ENCODE measurements around the gene KCNK15. TPM values are rescaled to one million over a fixed set of nuclear protein-coding genes. Genes with fewer than 3 reads are reported as not detected.
"Not testable (repeated sequence)": the region's sequence is repeated elsewhere in the genome, so short reads cannot be mapped to it uniquely, and the experiment has no call there.

KCNK15 gene
- polyA plus RNA-seq, 5 donors, result not detected

DNA sequence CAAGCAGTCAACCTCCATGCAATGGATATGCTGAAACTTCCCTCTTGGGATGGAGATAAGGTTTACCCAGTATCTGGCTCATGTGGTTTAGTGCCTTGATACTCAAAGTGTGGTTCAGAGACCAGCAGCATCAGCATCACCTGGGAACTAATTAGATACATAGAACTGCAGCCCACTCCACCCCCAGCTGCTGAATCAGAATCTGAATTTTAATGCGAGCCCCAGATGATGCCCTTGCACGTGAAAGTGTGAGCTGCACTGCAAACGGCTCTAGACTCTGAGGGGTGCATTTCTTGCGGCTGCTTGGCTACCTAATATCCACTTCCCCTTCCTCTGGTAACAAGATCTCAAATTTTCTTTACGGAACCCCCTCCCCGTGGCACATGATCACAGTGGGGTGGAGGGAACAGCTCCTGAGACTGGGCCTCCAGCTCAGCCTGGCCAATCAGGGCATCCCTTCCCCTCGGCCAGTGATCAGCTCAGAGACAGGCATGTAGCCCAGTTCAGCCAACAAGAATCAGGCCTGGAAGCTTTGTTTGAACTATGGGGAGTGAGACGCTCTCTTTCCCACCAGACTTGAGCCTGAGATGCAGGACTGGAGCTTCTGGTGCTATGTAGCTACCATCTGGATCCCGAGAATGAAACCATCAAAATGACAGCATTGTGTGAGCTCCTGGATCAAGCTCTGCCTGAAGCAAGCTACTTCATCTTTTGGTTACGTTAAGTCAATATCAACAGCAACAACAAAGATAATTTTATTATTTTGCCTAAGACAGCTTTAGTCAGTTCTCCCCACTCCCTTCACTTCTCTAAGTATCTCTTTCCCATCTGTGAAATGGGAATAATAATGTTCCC lies 12.8 kb downstream of the KCNK15 start:
- no peak for DNase-seq

DNA sequence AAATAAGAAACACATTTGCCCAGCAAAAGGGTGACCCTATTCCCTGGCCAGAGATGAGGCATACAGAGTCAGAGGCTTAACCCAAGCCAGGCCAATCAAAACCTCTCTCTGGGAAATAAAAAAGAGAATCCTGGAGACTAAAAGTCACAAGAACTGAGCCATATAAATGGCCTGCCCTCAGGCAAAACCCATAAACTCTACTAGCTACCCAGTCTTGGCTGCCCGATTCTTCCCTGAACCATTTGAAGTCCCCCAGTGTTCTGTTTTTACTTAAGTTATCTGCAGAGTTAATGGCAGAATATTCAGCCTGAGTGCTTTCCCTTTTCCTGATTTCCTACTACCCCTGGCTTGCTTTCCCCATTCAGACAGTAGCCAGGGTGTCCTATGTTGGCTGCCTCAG lies 13.9 kb downstream of the KCNK15 start:
- no peak for DNase-seq

DNA sequence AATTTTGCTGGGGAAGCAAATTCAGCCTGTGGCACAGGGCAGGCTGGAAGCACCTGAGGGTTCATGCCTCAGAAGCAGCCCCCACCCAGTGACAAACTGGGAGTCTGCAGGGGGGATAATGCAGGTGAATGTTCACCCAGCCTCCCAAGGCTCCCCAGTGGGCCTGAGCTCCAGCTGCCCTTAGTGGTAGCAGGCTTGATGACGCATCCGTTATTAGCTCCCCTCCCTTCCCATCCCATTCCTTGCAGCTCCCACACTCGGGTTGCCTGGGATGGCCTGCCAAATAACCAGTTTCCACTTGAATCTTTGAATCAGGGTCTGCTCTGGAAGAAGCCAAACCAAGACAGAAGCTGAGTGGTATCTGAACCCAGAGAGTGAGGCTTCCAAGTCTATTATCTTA lies 15.8 kb downstream of the KCNK15 start:
- DNase-seq, result peak in 1 of 2 donors; percentile 36

- DNase-seq, result peak in 1 of 2 donors; percentile 30
Observed at GRCh38 chr20:44762466-44763140, 16.9 kb downstream of the KCNK15 start.

DNA sequence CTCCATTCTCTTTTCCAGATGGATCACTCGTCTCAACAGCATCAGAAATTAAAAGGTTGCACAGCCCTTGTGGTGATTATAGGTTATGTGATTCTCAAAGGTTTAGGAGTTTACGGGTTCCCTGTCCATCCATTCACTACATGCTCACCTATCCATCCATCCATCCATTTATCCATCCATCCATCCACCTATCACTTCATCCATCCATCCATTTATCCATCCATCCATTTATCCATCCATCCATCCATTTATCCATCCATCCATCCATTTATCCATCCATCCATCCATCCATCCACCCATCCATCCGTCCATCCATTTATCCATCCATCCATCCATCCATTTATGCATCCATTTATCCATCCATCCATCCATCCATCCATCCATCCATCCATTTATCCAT lies 18.1 kb downstream of the KCNK15 start:
- not testable (repeated sequence) for DNase-seq

DNA sequence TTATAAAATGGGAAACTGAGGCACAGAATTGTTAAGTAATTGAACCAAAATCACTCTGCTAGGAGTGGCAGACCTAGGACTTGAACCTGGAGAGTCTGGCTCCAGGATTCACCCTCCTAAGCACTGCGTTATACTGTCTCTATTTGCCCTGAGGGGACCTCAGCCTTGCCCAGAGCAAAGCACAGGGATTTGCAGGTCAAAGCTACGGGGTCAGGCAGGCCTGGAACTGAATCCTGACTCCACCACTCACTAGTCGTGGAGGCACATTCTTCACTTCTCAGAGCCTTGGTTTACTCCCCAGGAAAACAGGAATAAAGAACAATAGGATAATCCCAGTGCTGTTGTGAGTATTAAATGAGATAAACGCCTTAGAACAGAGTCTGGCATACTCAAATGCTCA lies 19.4 kb downstream of the KCNK15 start:
- no peak for DNase-seq

GRCh38 chr20:44765701-44766347 lies 20.2 kb downstream of the KCNK15 start:
- DNase-seq, result no peak

- no peak for DNase-seq
Observed at GRCh38 chr20:44768256-44768655, 22.6 kb downstream of the KCNK15 start.

GRCh38 chr20:44768854-44769480 lies 23.3 kb downstream of the KCNK15 start:
- no peak for DNase-seq

- no peak for DNase-seq
Observed at GRCh38 chr20:44769481-44769863, 23.8 kb downstream of the KCNK15 start.

- no peak for DNase-seq
Observed at GRCh38 chr20:44770484-44771171, 25.0 kb downstream of the KCNK15 start.

GRCh38 chr20:44771172-44771535 lies 25.5 kb downstream of the KCNK15 start:
- DNase-seq, result no peak

GRCh38 chr20:44772636-44773035 lies 27.0 kb downstream of the KCNK15 start:
- no peak for DNase-seq

GRCh38 chr20:44773070-44773829 lies 27.6 kb downstream of the KCNK15 start:
- DNase-seq, result no peak

GRCh38 chr20:44776980-44777379 lies 31.3 kb downstream of the KCNK15 start:
- no peak for DNase-seq

- peak; percentile 39 to 53 for DNase-seq
Observed at GRCh38 chr20:44780226-44780625, 34.6 kb downstream of the KCNK15 start.

DNA sequence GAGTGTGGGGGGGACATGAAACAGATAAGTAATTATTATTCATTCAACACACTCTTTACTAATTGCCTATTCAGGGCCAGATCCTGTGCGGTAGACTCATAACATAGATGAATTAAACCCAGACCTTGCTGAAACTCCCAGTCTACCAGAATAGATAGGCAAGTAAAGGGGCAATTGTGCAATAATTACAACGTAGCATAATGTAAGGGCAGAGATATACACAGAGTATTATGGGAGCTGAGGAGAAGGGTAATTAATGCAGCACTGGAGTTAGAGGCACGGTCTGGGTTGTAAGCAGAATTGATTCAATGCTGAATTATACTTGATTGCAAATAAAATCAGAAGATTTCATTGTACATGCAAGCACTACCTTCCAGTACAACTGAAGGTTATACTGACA lies 35.5 kb downstream of the KCNK15 start:
- no peak for DNase-seq

DNA sequence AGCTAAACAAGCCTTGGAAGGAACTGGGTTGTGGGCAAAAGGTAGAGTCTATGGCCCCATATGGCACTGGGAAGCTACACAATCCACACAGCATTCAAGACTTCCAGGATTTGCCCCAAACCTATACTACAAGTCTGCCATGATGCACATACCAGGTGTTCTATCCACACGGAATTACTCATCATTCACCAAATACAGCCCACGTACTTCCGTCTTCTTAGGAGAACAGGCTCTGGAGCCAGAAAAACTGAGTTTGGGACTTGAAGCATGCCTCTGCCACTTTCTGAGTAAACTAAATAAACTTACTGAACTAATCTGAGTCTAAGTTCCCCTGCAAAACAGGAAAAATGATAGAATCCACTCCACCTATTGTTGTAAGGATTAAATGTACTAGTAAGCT lies 36.1 kb downstream of the KCNK15 start:
- no peak for DNase-seq

DNA sequence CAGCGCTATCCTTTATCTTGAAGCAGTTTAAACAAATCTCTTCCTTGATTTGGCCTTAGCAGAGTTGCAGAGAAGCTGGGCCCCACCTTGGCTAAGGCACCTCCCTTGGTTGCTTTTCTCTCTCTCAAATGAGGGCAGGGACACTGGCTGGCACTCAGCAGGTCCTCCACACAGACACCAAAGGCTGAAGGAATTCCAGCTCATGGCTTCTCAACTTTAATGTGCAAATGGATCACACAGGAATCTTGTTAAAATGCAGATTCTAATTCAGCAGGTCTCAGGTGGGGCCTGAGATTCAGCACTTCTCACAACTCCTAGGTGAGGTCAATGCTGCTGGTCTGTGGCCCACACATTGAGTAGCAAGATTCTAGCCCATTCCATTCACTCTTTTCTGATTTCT lies 39.0 kb downstream of the KCNK15 start:
- DNase-seq, result no peak

DNA sequence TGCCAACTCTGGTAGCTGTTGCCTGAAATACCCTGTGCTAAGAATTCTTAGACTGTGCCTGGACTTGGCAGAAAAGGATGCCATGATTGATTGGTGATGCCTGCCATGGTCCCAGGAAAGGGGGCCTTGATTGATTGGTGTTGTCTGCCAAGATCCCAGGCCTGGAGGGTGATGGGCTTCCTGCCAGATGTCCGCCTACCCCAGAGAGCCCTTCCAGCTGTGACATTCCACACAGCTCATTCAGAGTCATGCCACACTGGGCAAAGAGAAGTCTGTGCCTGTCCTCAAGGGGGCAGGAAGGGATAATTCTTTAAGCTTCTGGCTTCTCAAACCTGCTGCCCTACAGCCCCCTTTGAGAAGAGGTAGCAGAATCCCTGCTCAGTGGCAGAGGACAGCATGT lies 40.1 kb downstream of the KCNK15 start:
- DNase-seq, result no peak

DNA sequence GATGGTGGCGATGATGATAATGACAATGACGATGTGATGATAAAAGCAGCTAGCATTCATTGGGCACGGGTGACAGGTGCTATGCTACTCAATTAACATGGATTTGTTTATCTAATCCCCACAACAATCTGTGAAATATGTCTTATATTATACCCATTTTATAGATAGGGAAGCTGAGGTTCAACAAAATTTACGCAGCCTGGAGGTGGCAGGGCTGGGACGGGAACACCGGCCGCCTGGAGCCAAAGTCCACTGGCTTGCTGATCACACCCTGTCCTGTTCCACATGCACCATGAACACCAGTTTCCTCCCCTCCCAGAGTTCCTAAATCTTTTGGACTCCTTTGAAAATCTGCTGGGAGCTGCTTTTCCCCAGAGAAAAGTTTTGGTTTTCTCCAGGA lies 41.6 kb downstream of the KCNK15 start:
- DNase-seq, result no peak
